Esophagus muscularis mucosa (tissue), 4 donors: ENCODE measurements around the gene CSMD2. TPM values are rescaled to one million over a fixed set of nuclear protein-coding genes. Genes with fewer than 3 reads are reported as not detected.

Experiments
- DNase-seq: peaks from one replicate; pipeline ENCODE4 v3.0.0-alpha.2; 2017; ENCODE audit errors: extremely low spot score
- H3K27ac ChIP-seq, 4 donors: fragments of 200-600 bp; sonication (generic); replicated peaks in 1 of 4; 1 replicate in 3 of 4; 2 replicates in 1 of 4; pipeline ENCODE4 v1.5.1; 2016 to 2019; ENCODE audit warnings: mild to moderate bottlenecking in 1 of 4
- H3K27me3 ChIP-seq, 4 donors: fragments of 200-600 bp; sonication (generic); one replicate each; pipeline versions ENCODE4 v1.5.1 to v1.6.0; 2016 to 2019
- H3K36me3 ChIP-seq, 4 donors: fragments of 200-600 bp; sonication (generic); one replicate each; pipeline ENCODE4 v1.5.1; 2016 to 2019
- H3K4me1 ChIP-seq, 4 donors: fragments of 200-600 bp; sonication (generic); one replicate each; pipeline ENCODE4 v1.5.1; 2016 to 2019
- H3K4me3 ChIP-seq, 4 donors: fragments of 200-600 bp; sonication (generic); 1 replicate in 2 of 4; 2 replicates in 2 of 4; pipeline ENCODE4 v1.5.1; 2016 to 2019; ENCODE audit warnings: mild to moderate bottlenecking in 4 of 4, moderate library complexity in 1 of 4
- H3K9me3 ChIP-seq, 4 donors: fragments of 200-600 bp; sonication (generic); 1 replicate in 3 of 4; 2 replicates in 1 of 4; pipeline ENCODE4 v1.5.1; 2016 to 2019
- CTCF ChIP-seq, 3 experiments: fragments of 200-600 bp in 2 of 3; fragments of 450-650 bp in 1 of 3; sonication (generic) in 2 of 3; IDR thresholded peaks; one replicate each; pipeline ENCODE4 v1.5.1; 2017 to 2019; ENCODE audit warnings: antibody characterized with exemption in 3 of 3, mild to moderate bottlenecking in 2 of 3, moderate library complexity in 1 of 3
- EP300 ChIP-seq: sonication (generic); formaldehyde crosslinking; IDR thresholded peaks from one replicate; pipeline ENCODE4 v1.6.1; 2017; ENCODE audit warnings: antibody characterized with exemption
- POLR2A ChIP-seq: fragments of 450-650 bp; IDR thresholded peaks from one replicate; pipeline ENCODE4 v1.6.1; 2017; ENCODE audit warnings: antibody characterized with exemption, moderate library complexity, mild to moderate bottlenecking, low read depth
- POLR2AphosphoS5 ChIP-seq, 2 donors: sonication (generic); formaldehyde crosslinking; IDR thresholded peaks; one replicate each; pipeline ENCODE4 v1.6.1; 2017; ENCODE audit warnings: antibody characterized with exemption in 2 of 2
- WGBS: methylation state at CpG from one replicate; pipeline ENCODE4 v1.1.5; 2018; 5-methylcytosine and 5-hydroxymethylcytosine counted together
- intact Hi-C: fragments of 100-400 bp; cut with DNase I; formaldehyde crosslinking; loops from one replicate; pipeline ENCODE4 v1.15.1; 2023
- total RNA-seq, 4 donors: library from RNA; depleted of rRNA; stranded (reverse); fragments of >200 nt; gene quantifications; one replicate each; pipeline versions ENCODE4 v1.1.0 to v1.2.1, GENCODE V29; 2016

CSMD2 gene
- total RNA-seq, 4 donors from 2014 or later, result 0.26 to 0.75 (median 0.37) TPM

GRCh38 chr1:33615546-33615945, 549.5 kb downstream of the CSMD2 start:
- whole genome bisulfite sequencing, result 49% methylated on average over 6 of the region's 7 CpGs
- Histone ChIP-seq H3K4me1 (peaks cover 0 to 5% (median 1%) of the 10 kb centered on the region in 4 donors), H3K4me3 (no peak overlapping the region), H3K27me3 (peaks cover 0 to 20% (median 2%) of the 10 kb centered on the region in 4 donors), H3K27ac (no peak overlapping the region), H3K36me3 (no peaks in the 10 kb centered on the region), H3K9me3 (no peaks in the 10 kb centered on the region)
- DNase-seq, result no peak
- TF ChIP-seq EP300 (no peak), POLR2A (no peak), POLR2AphosphoS5 (IDR thresholded peaks at IDR 0.05) (no peak), CTCF (IDR thresholded peaks at IDR 0.05) (no peak)
- intact Hi-C loops, result loop anchor here (10.0 kb wide), 1 partner anchor 521 kb away; no protein-coding TSS in a partner anchor

GRCh38 chr1:33610864-33611455, 554.1 kb downstream of the CSMD2 start:
- intact Hi-C loops, result loop anchor here (10.0 kb wide), 1 partner anchor 516 kb away; no protein-coding TSS in a partner anchor
- peak; percentile 79 for DNase-seq
- peaks cover 0 to 20% (median 2%) of the 10 kb centered on the region in 4 donors for H3K27me3 ChIP-seq

DNA sequence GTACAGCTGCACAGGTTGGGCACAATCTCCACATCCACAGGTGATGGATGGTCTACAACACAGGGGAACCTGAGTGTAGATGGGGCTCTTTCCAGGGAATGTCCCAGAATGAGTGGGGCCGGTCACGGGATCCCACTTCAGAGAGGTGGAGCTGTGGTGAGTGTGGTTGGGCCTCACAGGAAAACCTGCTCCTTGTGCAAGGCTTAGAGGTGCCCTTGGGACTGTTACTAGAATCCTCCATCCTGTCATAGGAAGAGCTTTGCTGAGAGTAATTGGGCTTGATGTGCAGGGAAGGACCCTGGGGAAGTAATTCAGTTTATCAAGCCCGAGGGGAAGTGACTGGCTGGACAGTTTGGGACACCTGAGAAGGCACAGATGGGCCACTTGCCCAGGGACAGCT, 554.6 kb downstream of the CSMD2 start:
- Histone ChIP-seq H3K27me3 (peaks cover 0 to 20% (median 2%) of the 10 kb centered on the region in 4 donors), H3K36me3 (no peaks in the 10 kb centered on the region), H3K4me1 (peaks cover 0 to 8% (median 4%) of the 10 kb centered on the region in 4 donors), H3K4me3 (no peak overlapping the region), H3K27ac (no peak overlapping the region), H3K9me3 (no peaks in the 10 kb centered on the region)
- no peak for TF ChIP-seq EP300
- TF ChIP-seq CTCF (IDR thresholded peaks at IDR 0.05), result no peak
- TF ChIP-seq POLR2AphosphoS5 (IDR thresholded peaks at IDR 0.05), result no peak
- no peak for TF ChIP-seq POLR2A
- peak; percentile 91 for DNase-seq
- intact Hi-C loops, result loop anchor here (10.0 kb wide), 1 partner anchor 516 kb away; no protein-coding TSS in a partner anchor
- WGBS, result 87% methylated on average over 3 of the region's 3 CpGs

More at GRCh38 chr1:33610864-33611455, 554.1 kb downstream of the CSMD2 start:
- H3K36me3 ChIP-seq, result no peaks in the 10 kb centered on the region
- no peaks in the 10 kb centered on the region for H3K9me3 ChIP-seq
- H3K4me3 ChIP-seq, result no peak overlapping the region
- no peak overlapping the region for H3K27ac ChIP-seq
- H3K4me1 ChIP-seq, result peaks cover 0 to 8% (median 4%) of the 10 kb centered on the region in 4 donors
- 82% methylated on average over 12 of the region's 14 CpGs for WGBS
- TF ChIP-seq POLR2AphosphoS5 (IDR thresholded peaks at IDR 0.05) (no peak), POLR2A (no peak), EP300 (no peak), CTCF (IDR thresholded peaks at IDR 0.05) (no peak)

DNA sequence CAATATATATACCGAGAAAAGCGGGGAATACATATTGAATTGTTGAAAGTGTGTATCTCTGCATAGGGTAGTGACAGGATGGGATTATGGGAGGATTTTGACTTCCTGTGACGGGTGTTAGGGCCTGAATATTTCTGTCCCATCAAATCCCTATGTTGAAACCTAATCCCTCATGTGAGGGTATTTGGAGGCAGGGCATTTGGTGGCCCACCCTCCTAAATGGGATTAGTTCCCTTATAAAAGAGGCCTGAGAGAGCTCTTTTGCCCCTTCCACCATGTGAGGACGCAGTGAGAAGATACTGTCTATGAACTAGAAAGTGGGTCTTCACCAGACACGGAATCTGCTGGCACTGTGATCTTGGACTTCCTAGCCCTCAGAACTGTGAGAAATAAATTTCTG, 555.3 kb downstream of the CSMD2 start:
- H3K4me3 ChIP-seq, result no peak overlapping the region
- TF ChIP-seq EP300 (no peak), POLR2A (no peak), CTCF (IDR thresholded peaks at IDR 0.05) (no peak), POLR2AphosphoS5 (IDR thresholded peaks at IDR 0.05) (no peak)
- 92% methylated on average over 5 of the region's 5 CpGs for WGBS
- no peaks in the 10 kb centered on the region for H3K36me3 ChIP-seq
- H3K9me3 ChIP-seq, result no peaks in the 10 kb centered on the region
- H3K27ac ChIP-seq, result no peak overlapping the region
- H3K4me1 ChIP-seq, result peaks cover 0 to 8% (median 4%) of the 10 kb centered on the region in 4 donors
- DNase-seq, result peak; percentile 57
- intact Hi-C loops, result loop anchor here (10.0 kb wide), 1 partner anchor 515 kb away; no protein-coding TSS in a partner anchor
- peaks cover 0 to 14% (median 2%) of the 10 kb centered on the region in 4 donors for H3K27me3 ChIP-seq
